ENCODE data around the gene GUSB. TPM values are rescaled to one million over a fixed set of nuclear protein-coding genes. Genes with fewer than 3 reads are reported as not detected.
A peak's percentile ranks its signal among the peaks of the same experiment; 100 is the strongest.

GUSB gene
- total RNA-seq, 4 donors from 2014 or later, result 13.8 to 22.8 (median 18.8) TPM

DNA sequence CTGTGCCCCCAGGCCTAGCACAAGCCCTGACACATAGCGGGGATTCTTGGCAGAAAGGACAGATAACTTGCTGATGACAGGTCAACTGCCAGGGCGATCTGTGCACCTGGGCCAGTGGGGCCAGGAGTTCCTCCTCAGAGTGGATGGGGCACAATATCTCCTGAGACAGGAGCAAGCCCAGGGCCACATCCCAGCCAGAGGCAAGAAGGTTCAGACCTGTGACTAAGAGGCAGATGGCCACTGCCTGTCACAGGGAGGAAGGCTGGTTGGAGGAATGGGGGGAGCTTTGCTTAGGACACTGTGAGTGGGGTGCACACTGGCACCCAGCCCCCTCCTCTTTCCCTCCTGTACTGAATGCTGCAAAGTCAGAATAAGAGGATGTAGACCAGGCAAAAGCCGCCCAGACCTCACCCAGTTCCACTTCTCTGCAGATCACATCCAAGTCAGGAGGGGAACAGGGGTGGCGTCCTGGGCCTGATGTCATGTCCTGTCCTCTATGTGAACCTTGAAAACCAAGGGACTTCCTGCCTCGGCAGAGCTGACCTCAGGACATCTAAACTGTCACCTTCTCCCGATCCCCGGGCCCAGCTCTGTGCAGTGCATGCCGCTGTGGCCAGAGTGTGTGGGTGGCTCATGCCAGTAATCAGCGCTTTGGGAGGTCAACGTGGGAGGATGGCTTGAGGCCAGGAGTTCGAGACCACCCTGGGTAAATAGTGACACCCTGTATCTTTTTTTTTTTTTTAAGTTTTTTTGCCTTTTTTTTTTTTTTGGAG is 1.3 kb downstream of the GUSB start:
- intact Hi-C loops (cut with DNase I; ENCODE audit: low total_unique reads), result loop anchor here (5.0 kb wide), 1 partner anchor 108 kb away; the partner anchor contains the start of gene VKORC1L1
- TF ChIP-seq POLR2A (IDR thresholded peaks at IDR 0.05), result no peak
- TF ChIP-seq, protein P1, sequence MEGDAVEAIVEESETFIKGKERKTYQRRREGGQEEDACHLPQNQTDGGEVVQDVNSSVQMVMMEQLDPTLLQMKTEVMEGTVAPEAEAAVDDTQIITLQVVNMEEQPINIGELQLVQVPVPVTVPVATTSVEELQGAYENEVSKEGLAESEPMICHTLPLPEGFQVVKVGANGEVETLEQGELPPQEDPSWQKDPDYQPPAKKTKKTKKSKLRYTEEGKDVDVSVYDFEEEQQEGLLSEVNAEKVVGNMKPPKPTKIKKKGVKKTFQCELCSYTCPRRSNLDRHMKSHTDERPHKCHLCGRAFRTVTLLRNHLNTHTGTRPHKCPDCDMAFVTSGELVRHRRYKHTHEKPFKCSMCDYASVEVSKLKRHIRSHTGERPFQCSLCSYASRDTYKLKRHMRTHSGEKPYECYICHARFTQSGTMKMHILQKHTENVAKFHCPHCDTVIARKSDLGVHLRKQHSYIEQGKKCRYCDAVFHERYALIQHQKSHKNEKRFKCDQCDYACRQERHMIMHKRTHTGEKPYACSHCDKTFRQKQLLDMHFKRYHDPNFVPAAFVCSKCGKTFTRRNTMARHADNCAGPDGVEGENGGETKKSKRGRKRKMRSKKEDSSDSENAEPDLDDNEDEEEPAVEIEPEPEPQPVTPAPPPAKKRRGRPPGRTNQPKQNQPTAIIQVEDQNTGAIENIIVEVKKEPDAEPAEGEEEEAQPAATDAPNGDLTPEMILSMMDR (IDR thresholded peaks at IDR 0.05), result no peak
- 36 to 46% methylated on average over 11 of the region's 11 CpGs for WGBS, 2 donors
- no peak overlapping the region for H3K4me3 ChIP-seq (ENCODE audit: low read depth, poor library complexity, severe bottlenecking)
- peak; percentile 60 to 90 for DNase-seq (ENCODE audit: low spot score in 2 of 2)

DNA sequence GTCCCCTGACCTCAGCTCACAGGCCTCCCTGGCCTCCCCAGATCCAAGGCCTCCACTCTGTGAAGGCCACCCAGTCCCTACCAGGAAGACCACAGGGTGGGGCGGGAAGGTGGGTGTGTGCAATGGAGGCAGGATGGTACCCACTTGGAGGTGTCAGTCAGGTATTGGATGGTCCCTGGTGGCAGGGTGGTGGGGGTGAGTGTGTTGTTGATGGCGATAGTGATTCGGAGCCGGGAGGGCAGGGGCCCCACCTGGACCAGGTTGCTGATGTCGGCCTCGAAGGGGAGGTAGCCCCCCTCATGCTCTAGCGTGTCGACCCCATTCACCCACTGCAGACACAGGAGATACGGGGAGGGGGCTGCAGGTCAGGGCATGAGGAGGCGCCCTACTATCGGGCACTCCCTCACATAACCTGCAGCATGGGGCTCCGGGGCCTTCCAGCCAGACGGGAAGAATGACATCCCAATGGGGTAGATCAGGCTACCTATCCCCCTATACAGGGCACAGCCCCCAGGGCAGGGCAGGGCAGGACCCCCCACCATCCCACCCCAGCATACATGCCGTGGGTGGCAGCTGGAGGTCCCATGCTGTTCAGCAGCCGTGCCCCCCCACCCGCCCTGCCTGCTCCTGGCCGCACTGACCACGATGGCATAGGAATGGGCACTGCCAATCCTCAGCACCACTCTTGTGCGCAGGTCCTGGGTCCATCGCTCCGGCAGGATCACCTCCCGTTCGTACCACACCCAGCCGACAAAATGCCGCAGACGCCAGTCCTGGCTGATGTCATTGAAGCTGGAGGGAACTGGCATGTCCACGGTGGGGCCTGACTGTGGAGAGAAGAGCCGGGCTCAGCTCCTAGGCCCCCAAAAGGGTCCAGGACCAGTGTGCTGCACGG is 2.2 kb downstream of the GUSB start:
- WGBS, 2 donors, result 93 to 94% methylated on average over 25 of the region's 29 CpGs
- no peak overlapping the region for H3K4me3 ChIP-seq (ENCODE audit: low read depth, poor library complexity, severe bottlenecking)
- DNase-seq (ENCODE audit: low spot score in 2 of 2), result peak in 1 of 2 donors; percentile 83
- intact Hi-C loops (cut with DNase I; ENCODE audit: low total_unique reads), result loop anchor here (5.0 kb wide), 1 partner anchor 108 kb away; the partner anchor contains the start of gene VKORC1L1
- TF ChIP-seq, protein P1 (IDR thresholded peaks at IDR 0.05), result no peak
- no peak for TF ChIP-seq POLR2A (IDR thresholded peaks at IDR 0.05)

DNA sequence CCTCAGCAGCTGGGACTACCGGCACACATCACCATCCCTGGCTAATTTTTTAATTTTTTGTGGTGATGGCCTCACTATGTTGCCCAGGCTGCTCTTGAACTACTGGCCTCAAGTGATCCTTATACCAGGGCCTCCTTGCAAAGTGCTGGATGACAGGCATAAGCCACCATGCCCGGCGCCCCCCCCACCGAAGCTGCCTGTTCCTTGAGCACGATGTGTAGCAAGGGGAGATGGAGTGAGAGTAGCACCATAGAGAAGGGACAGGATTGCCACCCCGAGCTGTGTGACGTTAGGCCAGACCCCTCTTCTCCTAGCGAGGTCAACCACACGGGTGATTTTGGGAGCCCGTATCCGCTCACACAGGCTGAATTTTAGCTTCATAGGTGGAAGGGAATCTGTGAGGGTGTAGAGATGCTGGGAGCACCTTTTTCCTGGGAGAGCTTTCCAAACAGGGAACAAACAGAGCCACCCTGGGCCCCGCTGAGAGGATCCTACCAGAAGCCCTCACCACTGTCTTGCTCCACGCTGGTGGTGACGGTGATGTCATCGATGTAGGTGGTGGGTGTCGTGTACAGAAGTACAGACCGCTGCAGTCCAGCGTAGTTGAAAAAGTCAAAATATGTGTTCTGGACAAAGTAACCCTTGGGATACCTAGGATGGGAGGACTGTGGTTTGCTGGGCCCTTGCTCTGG is 3.0 kb downstream of the GUSB start:
- DNase-seq (ENCODE audit: low spot score in 2 of 2), result peak in 1 of 2 donors; percentile 62
- H3K4me3 ChIP-seq (ENCODE audit: low read depth, poor library complexity, severe bottlenecking), result no peak overlapping the region
- intact Hi-C loops (cut with DNase I; ENCODE audit: low total_unique reads), result no loop called here
- no peak for TF ChIP-seq POLR2A (IDR thresholded peaks at IDR 0.05)
- TF ChIP-seq, protein P1 (IDR thresholded peaks at IDR 0.05), result no peak
- WGBS, 2 donors, result 96 to 97% methylated on average over 18 of the region's 18 CpGs

DNA sequence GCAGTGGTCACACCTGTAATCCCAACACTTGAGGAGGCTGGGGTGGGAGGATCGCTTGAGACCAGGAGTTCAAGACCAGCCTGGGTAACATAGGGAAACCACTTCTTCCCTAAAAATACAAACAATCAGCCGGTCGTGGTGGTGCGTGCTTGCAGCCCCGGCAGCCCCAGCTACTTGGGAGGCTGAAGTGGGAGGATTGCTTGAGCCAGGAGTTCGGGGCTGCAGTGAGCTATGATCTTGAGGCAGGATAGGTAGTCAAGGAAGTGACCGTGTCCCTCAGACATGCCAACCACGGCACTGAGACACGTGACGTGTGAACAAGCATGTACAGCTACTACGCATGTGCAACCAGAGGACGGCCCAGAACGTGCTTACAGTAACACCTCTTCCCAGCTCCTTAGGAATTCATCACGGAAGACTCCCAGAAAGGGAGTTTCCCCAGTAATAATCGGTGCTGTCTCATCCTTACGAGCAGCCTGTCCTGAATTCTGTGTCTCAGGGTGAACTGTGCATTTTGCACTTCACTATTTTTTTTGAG is 5.3 kb downstream of the GUSB start:
- intact Hi-C loops (cut with DNase I; ENCODE audit: low total_unique reads), result no loop called here
- TF ChIP-seq POLR2A (IDR thresholded peaks at IDR 0.05), result no peak
- TF ChIP-seq, protein P1 (IDR thresholded peaks at IDR 0.05), result no peak
- peak in 1 of 2 donors; percentile 60 for DNase-seq (ENCODE audit: low spot score in 2 of 2)
- WGBS, 2 donors, result 91% methylated on average over 16 of the region's 16 CpGs
- no peak overlapping the region for H3K4me3 ChIP-seq (ENCODE audit: low read depth, poor library complexity, severe bottlenecking)

DNA sequence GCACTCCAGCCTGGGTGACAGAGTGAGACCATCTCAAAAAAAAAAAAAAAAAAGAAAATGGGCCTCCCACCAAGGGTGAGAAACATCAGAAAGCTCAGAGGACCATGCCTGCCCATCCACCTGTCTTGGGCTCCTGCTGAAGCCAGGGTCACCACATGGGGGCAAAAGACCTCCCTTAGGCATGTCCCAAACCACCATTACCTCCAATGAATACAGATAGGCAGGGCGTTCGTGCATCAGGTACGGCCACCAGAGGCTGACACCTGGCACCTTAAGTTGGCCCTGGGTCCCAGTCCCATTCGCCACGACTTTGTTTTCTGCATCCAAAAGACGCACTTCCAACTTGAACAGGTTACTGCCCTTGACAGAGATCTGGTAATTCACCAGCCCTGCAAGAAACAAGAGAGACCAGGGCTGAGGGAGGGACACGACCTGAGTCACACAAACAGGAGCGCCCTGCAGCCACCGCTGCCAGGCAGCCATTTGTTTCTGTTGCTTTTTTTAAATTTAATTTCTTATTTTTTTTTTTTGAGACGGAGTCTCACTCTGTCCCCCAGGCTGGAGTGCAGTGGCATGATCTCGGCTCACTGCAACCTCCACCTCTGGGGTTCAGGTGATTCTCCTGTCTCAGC is 6.1 kb downstream of the GUSB start:
- DNase-seq (ENCODE audit: low spot score in 2 of 2), result peak in 1 of 2 donors; percentile 70
- intact Hi-C loops (cut with DNase I; ENCODE audit: low total_unique reads), result no loop called here
- WGBS, 2 donors, result 94 to 96% methylated on average over 11 of the region's 11 CpGs
- H3K4me3 ChIP-seq (ENCODE audit: low read depth, poor library complexity, severe bottlenecking), result no peak overlapping the region
- TF ChIP-seq POLR2A (IDR thresholded peaks at IDR 0.05), result no peak
- TF ChIP-seq, protein P1 (IDR thresholded peaks at IDR 0.05), result no peak
